ENCODE results near the gene RNF138. TPM values are rescaled to one million over a fixed set of nuclear protein-coding genes. Genes with fewer than 3 reads are reported as not detected.
A peak's percentile ranks its signal among the peaks of the same experiment; 100 is the strongest.

The RNF138 gene
- total and polyA plus RNA-seq, 2 donors (not counting 1 experiment from before 2014, with no cell fraction given): 15.8 to 24.6 TPM

DNA sequence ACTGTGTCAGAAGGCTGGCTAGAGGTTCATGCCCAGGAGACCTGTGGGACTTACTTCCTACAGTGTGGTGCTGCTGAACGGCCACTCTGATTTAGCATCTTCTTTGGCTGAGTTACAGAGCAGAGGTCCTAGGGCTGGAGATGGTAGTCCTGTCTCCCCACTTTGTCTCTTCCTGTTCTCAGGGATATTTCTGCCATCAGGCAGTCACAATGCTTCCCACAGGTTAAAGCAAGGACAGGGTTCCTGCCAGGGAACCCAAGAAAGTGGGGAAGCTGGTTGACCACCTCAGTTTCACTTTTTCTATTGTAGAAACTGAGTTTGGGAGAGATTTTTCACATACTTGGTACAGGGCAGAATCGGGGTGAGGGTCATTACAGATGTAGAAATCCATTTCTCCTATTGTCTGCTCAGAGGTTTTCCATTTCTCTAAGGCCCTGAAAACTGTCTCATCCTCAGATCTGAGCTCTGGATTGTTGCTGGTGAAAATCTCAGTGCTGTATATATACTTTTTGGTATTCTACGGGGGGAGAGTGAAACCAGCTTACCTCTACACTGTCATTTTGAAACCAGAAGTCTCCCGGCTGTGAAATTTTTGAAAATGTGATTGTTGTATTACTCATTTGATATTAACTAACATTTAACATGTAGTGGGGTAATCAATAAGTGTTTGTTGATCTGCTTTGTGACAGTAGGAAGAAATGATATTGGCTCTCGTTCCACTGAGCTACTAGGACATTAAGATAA is 61.2 kb downstream of the RNF138 start:
- TF ChIP-seq, protein P1, sequence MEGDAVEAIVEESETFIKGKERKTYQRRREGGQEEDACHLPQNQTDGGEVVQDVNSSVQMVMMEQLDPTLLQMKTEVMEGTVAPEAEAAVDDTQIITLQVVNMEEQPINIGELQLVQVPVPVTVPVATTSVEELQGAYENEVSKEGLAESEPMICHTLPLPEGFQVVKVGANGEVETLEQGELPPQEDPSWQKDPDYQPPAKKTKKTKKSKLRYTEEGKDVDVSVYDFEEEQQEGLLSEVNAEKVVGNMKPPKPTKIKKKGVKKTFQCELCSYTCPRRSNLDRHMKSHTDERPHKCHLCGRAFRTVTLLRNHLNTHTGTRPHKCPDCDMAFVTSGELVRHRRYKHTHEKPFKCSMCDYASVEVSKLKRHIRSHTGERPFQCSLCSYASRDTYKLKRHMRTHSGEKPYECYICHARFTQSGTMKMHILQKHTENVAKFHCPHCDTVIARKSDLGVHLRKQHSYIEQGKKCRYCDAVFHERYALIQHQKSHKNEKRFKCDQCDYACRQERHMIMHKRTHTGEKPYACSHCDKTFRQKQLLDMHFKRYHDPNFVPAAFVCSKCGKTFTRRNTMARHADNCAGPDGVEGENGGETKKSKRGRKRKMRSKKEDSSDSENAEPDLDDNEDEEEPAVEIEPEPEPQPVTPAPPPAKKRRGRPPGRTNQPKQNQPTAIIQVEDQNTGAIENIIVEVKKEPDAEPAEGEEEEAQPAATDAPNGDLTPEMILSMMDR (conservative IDR thresholded peaks at IDR 0.05 in 1 of 2, IDR thresholded peaks at IDR 0.05 in 1 of 2; ENCODE audit: low read depth in 1 of 2, low read length in 2 of 2): no peak
- TF ChIP-seq EZH2 (IDR thresholded peaks at IDR 0.05; ENCODE audit: low read length, missing control alignments): no peak
- H3K4me2 ChIP-seq (ENCODE audit: extremely low read depth, insufficient read depth, low read length): no peak overlapping the region
- H3K4me1 ChIP-seq (ENCODE audit: control insufficient read depth, extremely low read depth, insufficient read depth, low read length): no peaks in the 10 kb centered on the region
- no peak overlapping the region for H3K9ac ChIP-seq (ENCODE audit: insufficient read depth, low read length)
- no peaks in the 10 kb centered on the region for H3K27me3 ChIP-seq (ENCODE audit: control insufficient read depth, insufficient read depth, low read length)
- no peaks in the 10 kb centered on the region for H3K9me3 ChIP-seq (ENCODE audit: control insufficient read depth, insufficient read depth, low read depth, low read length)
- no peaks in the 10 kb centered on the region for H3K36me3 ChIP-seq (ENCODE audit: control insufficient read depth, insufficient read depth, low read length)
- no peak for DNase-seq (ENCODE audit: low read depth in 2 of 2)
- no peak overlapping the region for H3K27ac ChIP-seq (ENCODE audit: insufficient read depth, low read length)
- H2AFZ ChIP-seq (ENCODE audit: low read length): no peak overlapping the region
- no peaks in the 10 kb centered on the region for H3K79me2 ChIP-seq (ENCODE audit: control insufficient read depth, insufficient read depth, low read length)
- no peaks in the 10 kb centered on the region for H4K20me1 ChIP-seq (ENCODE audit: control insufficient read depth, extremely low read depth, insufficient read depth, low read length)
- H3K4me3 ChIP-seq (replicated peaks in 1 of 4; ENCODE audit: control extremely low read depth in 1 of 4, insufficient read depth in 1 of 4, low read depth in 3 of 4, low read length in 4 of 4): no peak overlapping the region

DNA sequence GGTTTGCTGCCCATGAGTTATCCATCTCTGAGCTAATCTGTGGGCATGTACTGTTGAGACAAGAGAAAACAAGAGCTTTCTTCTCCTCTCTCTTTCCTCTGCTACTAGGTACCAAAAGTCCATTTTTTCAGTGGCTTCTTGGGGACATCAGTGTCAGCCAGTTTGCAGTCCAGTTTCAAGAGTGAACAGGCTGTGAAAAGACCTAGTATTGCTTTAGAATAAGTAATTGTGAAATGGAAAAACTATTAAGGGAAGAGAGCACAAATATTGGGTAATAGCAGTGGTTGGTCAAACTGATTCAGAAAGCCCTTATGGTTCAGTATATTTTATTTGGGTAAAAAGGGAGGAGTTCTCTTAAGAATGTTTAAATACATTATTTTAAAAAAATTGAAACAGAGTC is 65.2 kb downstream of the RNF138 start:
- TF ChIP-seq, protein P1 (conservative IDR thresholded peaks at IDR 0.05 in 1 of 2, IDR thresholded peaks at IDR 0.05 in 1 of 2; ENCODE audit: low read depth in 1 of 2, low read length in 2 of 2): no peak
- no peak for TF ChIP-seq EZH2 (IDR thresholded peaks at IDR 0.05; ENCODE audit: low read length, missing control alignments)
- no peak overlapping the region for H3K27ac ChIP-seq (ENCODE audit: insufficient read depth, low read length)
- H3K9me3 ChIP-seq (ENCODE audit: control insufficient read depth, insufficient read depth, low read depth, low read length): no peaks in the 10 kb centered on the region
- no peaks in the 10 kb centered on the region for H4K20me1 ChIP-seq (ENCODE audit: control insufficient read depth, extremely low read depth, insufficient read depth, low read length)
- no peak overlapping the region for H3K9ac ChIP-seq (ENCODE audit: insufficient read depth, low read length)
- H3K27me3 ChIP-seq (ENCODE audit: control insufficient read depth, insufficient read depth, low read length): no peaks in the 10 kb centered on the region
- H3K79me2 ChIP-seq (ENCODE audit: control insufficient read depth, insufficient read depth, low read length): no peaks in the 10 kb centered on the region
- H3K4me2 ChIP-seq (ENCODE audit: extremely low read depth, insufficient read depth, low read length): no peak overlapping the region
- no peak for DNase-seq (ENCODE audit: low read depth in 2 of 2)
- no peak overlapping the region for H3K4me3 ChIP-seq (replicated peaks in 1 of 4; ENCODE audit: control extremely low read depth in 1 of 4, insufficient read depth in 1 of 4, low read depth in 3 of 4, low read length in 4 of 4)
- no peaks in the 10 kb centered on the region for H3K36me3 ChIP-seq (ENCODE audit: control insufficient read depth, insufficient read depth, low read length)
- no peak overlapping the region for H2AFZ ChIP-seq (ENCODE audit: low read length)
- no peaks in the 10 kb centered on the region for H3K4me1 ChIP-seq (ENCODE audit: control insufficient read depth, extremely low read depth, insufficient read depth, low read length)

DNA sequence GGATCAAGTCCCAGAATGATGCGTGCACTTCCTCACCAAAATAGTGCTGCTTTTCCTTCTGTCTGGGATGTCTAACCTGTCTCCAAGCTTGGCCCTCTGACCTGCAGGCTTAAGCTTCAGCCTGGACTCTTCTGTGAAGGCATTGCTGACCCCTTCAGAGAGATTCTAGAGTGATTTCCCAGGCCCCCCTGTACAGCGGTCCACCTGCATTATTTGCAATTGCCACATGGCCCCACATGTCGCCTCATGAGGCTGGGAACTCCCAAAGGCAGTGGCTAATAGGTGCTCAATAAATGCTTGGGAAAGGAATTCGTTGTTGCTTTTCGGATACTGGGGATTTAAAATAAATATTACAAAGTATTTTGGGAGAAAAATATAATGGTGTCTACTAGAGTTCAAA is 65.9 kb downstream of the RNF138 start:
- H3K9ac ChIP-seq (ENCODE audit: insufficient read depth, low read length): no peak overlapping the region
- no peak for DNase-seq (ENCODE audit: low read depth in 2 of 2)
- H2AFZ ChIP-seq (ENCODE audit: low read length): peak overlapping the region; percentile 38
- peak overlapping the region; percentile 66 for H3K4me2 ChIP-seq (ENCODE audit: extremely low read depth, insufficient read depth, low read length)
- H3K27me3 ChIP-seq (ENCODE audit: control insufficient read depth, insufficient read depth, low read length): no peaks in the 10 kb centered on the region
- H3K79me2 ChIP-seq (ENCODE audit: control insufficient read depth, insufficient read depth, low read length): no peaks in the 10 kb centered on the region
- H3K9me3 ChIP-seq (ENCODE audit: control insufficient read depth, insufficient read depth, low read depth, low read length): no peaks in the 10 kb centered on the region
- no peak overlapping the region for H3K4me3 ChIP-seq (replicated peaks in 1 of 4; ENCODE audit: control extremely low read depth in 1 of 4, insufficient read depth in 1 of 4, low read depth in 3 of 4, low read length in 4 of 4)
- H3K27ac ChIP-seq (ENCODE audit: insufficient read depth, low read length): no peak overlapping the region
- no peaks in the 10 kb centered on the region for H3K36me3 ChIP-seq (ENCODE audit: control insufficient read depth, insufficient read depth, low read length)
- no peaks in the 10 kb centered on the region for H4K20me1 ChIP-seq (ENCODE audit: control insufficient read depth, extremely low read depth, insufficient read depth, low read length)
- H3K4me1 ChIP-seq (ENCODE audit: control insufficient read depth, extremely low read depth, insufficient read depth, low read length): no peaks in the 10 kb centered on the region
- TF ChIP-seq, protein P1 (conservative IDR thresholded peaks at IDR 0.05 in 1 of 2, IDR thresholded peaks at IDR 0.05 in 1 of 2; ENCODE audit: low read depth in 1 of 2, low read length in 2 of 2): no peak
- TF ChIP-seq EZH2 (IDR thresholded peaks at IDR 0.05; ENCODE audit: low read length, missing control alignments): no peak

Data from fibroblast of lung (primary cell).